NT2/D1 (cell line): Measurements from ENCODE around the gene PSMA7.

Experiments
- DNase-seq: peaks from one replicate; pipeline ENCODE4 v3.0.0-alpha.2; 2011; ENCODE audit warnings: low read depth, low spot score
- H3K27me3 ChIP-seq: 2 replicates; pipeline ENCODE4 v1.6.0; 2011; ENCODE audit warnings: mild to moderate bottlenecking; ENCODE audit not compliant: insufficient read length, insufficient read depth
- H3K36me3 ChIP-seq: 2 replicates; pipeline ENCODE4 v1.6.1; 2011; ENCODE audit warnings: mild to moderate bottlenecking, low read length, mixed read lengths; ENCODE audit not compliant: insufficient read depth, insufficient read length
- H3K4me1 ChIP-seq: 2 replicates; pipeline ENCODE4 v1.5.1; 2011; ENCODE audit not compliant: insufficient read depth, insufficient read length
- H3K4me3 ChIP-seq: 2 replicates; pipeline ENCODE4 v1.5.1; 2011; ENCODE audit warnings: low read depth; ENCODE audit not compliant: insufficient read length
- H3K9ac ChIP-seq: 2 replicates; pipeline ENCODE4 v1.6.0; 2011; ENCODE audit warnings: low read depth; ENCODE audit not compliant: insufficient read length
- H3K9me3 ChIP-seq: 2 replicates; pipeline ENCODE4 v1.5.1; 2011; ENCODE audit warnings: mild to moderate bottlenecking, low read length; ENCODE audit not compliant: insufficient read depth
- SUZ12 ChIP-seq: IDR thresholded peaks from 2 replicates; pipeline ENCODE4 v1.6.1; 2011; ENCODE audit not compliant: insufficient read length, insufficient read depth; ENCODE audit errors: extremely low read depth
- YY1 ChIP-seq: IDR thresholded peaks from 2 replicates; pipeline ENCODE4 v1.6.1; 2011; ENCODE audit not compliant: insufficient read length, insufficient read depth
- ZNF274 ChIP-seq: IDR thresholded peaks from 2 replicates; pipeline ENCODE4 v1.6.1; 2011; ENCODE audit warnings: mild to moderate bottlenecking, low read depth, low read length

PSMA7 gene

GRCh38 chr20:62162765-62163484 lies 19.7 kb upstream of the PSMA7 start:
- H3K9ac ChIP-seq: no peak overlapping the region
- H3K4me1 ChIP-seq: peaks cover 26% of the 10 kb centered on the region
- H3K36me3 ChIP-seq: peaks cover 88% of the 10 kb centered on the region
- H3K9me3 ChIP-seq: no peaks in the 10 kb centered on the region
- H3K4me3 ChIP-seq: no peak overlapping the region
- H3K27me3 ChIP-seq: no peaks in the 10 kb centered on the region
- TF ChIP-seq ZNF274 (no peak), YY1 (no peak), SUZ12 (no peak)
- DNase-seq: no peak

DNA sequence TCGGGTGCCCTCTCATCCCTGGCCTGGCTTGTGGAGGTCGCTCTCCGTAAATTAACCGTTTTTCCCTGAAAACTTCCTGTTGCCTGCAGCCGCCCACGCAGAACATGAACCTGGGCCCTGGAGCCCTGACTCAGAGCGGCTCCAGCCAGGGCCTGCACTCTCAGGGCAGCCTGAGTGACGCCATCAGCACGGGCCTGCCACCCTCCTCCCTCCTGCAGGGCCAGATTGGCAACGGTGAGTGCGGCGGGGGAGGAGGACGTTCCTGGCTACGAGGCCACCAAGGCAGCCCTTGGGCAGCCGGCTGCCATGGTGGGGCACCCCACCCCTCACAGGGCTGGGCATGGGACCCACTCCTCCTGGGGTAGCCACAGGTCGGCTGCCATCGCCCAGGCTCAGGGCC lies 18.2 kb upstream of the PSMA7 start:
- DNase-seq: no peak
- peaks cover 87% of the 10 kb centered on the region for H3K36me3 ChIP-seq

DNA sequence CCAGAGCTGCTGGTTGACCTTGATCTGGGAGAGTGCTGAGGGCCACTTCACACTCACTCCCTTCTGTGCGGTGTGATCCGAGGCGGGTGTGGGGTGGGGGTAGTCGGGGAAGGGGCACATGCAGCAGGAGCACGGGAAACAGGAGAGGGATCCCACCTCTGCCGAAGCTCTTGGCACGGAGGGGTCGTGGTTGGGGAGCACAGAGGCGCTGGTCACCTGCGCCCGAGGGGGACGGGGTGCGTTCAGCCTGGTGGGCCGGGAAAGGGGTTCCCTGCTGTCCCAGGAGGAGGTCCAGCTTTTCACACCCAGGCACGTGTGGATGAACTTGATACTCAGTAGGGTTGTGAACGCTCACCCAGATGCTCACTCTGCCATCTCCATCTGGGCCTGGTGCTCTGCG lies 17.7 kb upstream of the PSMA7 start:
- no peak for DNase-seq
- Histone ChIP-seq H3K9ac (no peak overlapping the region), H3K27me3 (no peaks in the 10 kb centered on the region), H3K4me1 (peaks cover 41% of the 10 kb centered on the region), H3K9me3 (no peaks in the 10 kb centered on the region), H3K4me3 (no peak overlapping the region), H3K36me3 (peaks cover 82% of the 10 kb centered on the region)
- TF ChIP-seq SUZ12 (no peak), ZNF274 (no peak), YY1 (no peak)

More for the DNA sequence above, 18.2 kb upstream of the PSMA7 start:
- Histone ChIP-seq H3K27me3 (no peaks in the 10 kb centered on the region), H3K9me3 (no peaks in the 10 kb centered on the region), H3K4me1 (peaks cover 41% of the 10 kb centered on the region), H3K9ac (no peak overlapping the region), H3K4me3 (no peak overlapping the region)
- no peak for TF ChIP-seq SUZ12
- TF ChIP-seq YY1: no peak
- TF ChIP-seq ZNF274: no peak

DNA sequence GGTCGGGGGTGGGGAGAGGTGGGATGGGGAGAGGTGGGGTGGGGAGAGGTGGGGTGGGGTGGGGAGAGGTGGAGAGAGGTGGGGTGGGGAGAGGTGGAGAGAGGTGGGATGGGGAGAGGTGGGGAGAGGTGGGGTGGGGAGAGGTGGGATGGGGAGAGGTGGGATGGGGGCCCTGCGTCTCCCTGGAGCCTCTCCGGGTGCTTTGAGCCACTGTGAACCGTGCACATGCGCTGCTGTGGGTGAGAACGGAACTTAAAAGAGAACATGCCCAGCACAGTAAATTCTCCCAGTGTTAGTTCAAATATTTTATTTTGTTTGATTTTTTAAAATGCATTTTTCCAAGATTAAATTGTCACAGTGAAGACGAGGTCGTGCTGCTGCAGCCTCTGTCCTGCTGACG lies 17.1 kb upstream of the PSMA7 start:
- H3K36me3 ChIP-seq: peaks cover 76% of the 10 kb centered on the region
- DNase-seq: no peak
- H3K27me3 ChIP-seq: no peaks in the 10 kb centered on the region
- peaks cover 40% of the 10 kb centered on the region for H3K4me1 ChIP-seq
- no peak overlapping the region for H3K4me3 ChIP-seq
- no peak overlapping the region for H3K9ac ChIP-seq
- H3K9me3 ChIP-seq: no peaks in the 10 kb centered on the region
- TF ChIP-seq YY1 (no peak), ZNF274 (no peak), SUZ12 (no peak)

GRCh38 chr20:62159839-62160238 lies 16.6 kb upstream of the PSMA7 start:
- Histone ChIP-seq H3K9ac (no peak overlapping the region), H3K9me3 (no peaks in the 10 kb centered on the region), H3K4me1 (peaks cover 42% of the 10 kb centered on the region), H3K27me3 (no peaks in the 10 kb centered on the region), H3K36me3 (peaks cover 72% of the 10 kb centered on the region), H3K4me3 (no peak overlapping the region)
- TF ChIP-seq SUZ12: no peak
- TF ChIP-seq ZNF274: no peak
- TF ChIP-seq YY1: no peak
- no peak for DNase-seq

DNA sequence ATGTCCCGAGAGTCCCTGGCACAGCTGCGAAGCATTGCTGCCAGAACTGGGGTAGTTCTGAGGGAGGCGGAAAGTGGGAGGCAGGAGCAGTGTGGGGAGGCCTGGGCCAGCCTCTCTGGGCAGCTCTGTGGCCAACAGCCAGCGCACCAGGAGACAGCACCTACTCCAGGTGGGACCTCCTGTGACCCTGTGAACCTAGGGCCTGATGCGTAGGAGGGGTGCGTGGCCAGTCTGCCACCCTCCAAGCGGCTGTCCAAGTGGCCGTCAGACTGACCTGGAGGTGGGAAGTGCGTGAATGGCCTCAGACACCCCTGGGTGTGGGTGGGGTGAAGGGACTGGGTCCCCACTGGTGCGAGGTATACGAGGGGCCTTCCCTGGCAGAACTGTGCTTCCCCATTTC lies 15.9 kb upstream of the PSMA7 start:
- Histone ChIP-seq H3K36me3 (peaks cover 68% of the 10 kb centered on the region), H3K9ac (peak overlapping the region; percentile 53), H3K4me1 (peaks cover 42% of the 10 kb centered on the region), H3K4me3 (no peak overlapping the region), H3K27me3 (no peaks in the 10 kb centered on the region), H3K9me3 (no peaks in the 10 kb centered on the region)
- no peak for DNase-seq
- TF ChIP-seq YY1 (no peak), SUZ12 (no peak), ZNF274 (no peak)

DNA sequence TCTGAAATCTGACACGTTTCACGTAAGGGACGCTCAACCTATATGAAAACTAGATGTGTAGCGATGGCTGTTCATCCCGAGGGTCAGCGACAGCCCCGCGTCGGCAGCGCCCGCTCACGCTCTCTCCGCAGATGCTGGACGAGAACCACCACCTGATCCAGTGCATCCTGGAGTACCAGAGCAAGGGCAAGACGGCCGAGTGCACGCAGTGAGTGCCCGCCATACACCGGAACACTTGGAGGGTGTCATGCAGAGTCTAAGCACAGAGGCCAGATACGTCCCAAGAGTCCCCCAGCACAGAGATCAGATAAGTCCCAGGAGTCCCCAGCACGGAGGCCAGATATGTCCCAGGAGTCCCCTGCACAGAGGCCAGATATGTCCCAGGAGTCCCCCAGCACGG lies 15.3 kb upstream of the PSMA7 start:
- peaks cover 42% of the 10 kb centered on the region for H3K4me1 ChIP-seq
- no peak for DNase-seq
- H3K27me3 ChIP-seq: no peaks in the 10 kb centered on the region
- H3K4me3 ChIP-seq: no peak overlapping the region
- H3K9ac ChIP-seq: no peak overlapping the region
- no peak for TF ChIP-seq YY1
- TF ChIP-seq SUZ12: no peak
- peaks cover 2% of the 10 kb centered on the region; the same call in 1 of the 2 replicates for H3K9me3 ChIP-seq
- H3K36me3 ChIP-seq: peaks cover 68% of the 10 kb centered on the region

DNA sequence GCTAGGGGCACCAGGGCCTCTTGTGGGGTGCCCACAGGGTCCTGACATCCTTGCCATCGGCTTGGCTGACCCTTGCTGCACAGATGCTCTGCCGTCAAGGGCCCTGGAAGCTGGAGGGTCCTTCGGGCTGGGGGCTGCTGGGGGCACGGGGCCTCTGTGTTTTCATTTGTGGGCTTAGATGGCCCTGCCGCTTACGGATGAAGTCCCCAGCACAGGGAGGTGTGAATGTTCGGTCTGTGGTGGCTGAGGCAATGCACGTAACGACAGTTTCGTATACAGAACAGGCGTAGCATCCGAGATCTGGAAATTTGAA lies 14.8 kb upstream of the PSMA7 start:
- TF ChIP-seq ZNF274: no peak
- TF ChIP-seq YY1: no peak
- no peak for TF ChIP-seq SUZ12
- H3K9me3 ChIP-seq: peaks cover 7% of the 10 kb centered on the region; the same call in 1 of the 2 replicates
- no peak overlapping the region for H3K9ac ChIP-seq
- peaks cover 69% of the 10 kb centered on the region for H3K36me3 ChIP-seq
- H3K27me3 ChIP-seq: no peaks in the 10 kb centered on the region
- peaks cover 42% of the 10 kb centered on the region for H3K4me1 ChIP-seq
- H3K4me3 ChIP-seq: no peak overlapping the region
- no peak for DNase-seq
